ENCODE measurements around the gene RFC2.

GRCh38 chr7:74283858-74284447, 29.8 kb upstream of the RFC2 start:
- TF ChIP-seq POLR2A (IDR thresholded peaks at IDR 0.05; ENCODE audit: low read length) (no peak), GATA1 (IDR thresholded peaks at IDR 0.05; ENCODE audit: low read depth, low read length) (no peak)

All from erythroblast (primary cell).